HCT116 (cell line): ENCODE data around the gene LY6G6C. TPM values are rescaled to one million over a fixed set of nuclear protein-coding genes. Genes with fewer than 3 reads are reported as not detected.

Source experiments
- ATAC-seq: fragments of 200-7000 bp; cut with Tn5 transposase; 2 replicates; pipeline ENCODE4 v1.9.1; 2020; ENCODE audit warnings: mild to moderate bottlenecking, moderate library complexity
- BruUV-seq: library from RNA; stranded (reverse); fragments of 400-500 nt; replicated peaks from 2 replicates; lab custom pipeline; 2021; lab: Mats Ljungman, UMichigan
- CTCF ChIA-PET: fragments of 300-600 bp; sonication (Branson Sonifier 250); formaldehyde crosslinking; loops from one replicate; lab custom pipeline; 2021; ENCODE audit warnings: antibody characterized with exemption; lab: Charles Lee
- POLR2A ChIA-PET: fragments of 300-600, 350-600 bp; sonication (Branson Sonifier 250); formaldehyde crosslinking; loops from one replicate; lab custom pipeline; 2021; ENCODE audit warnings: antibody characterized with exemption; lab: Charles Lee
- RAD21 ChIA-PET, 2 experiments: fragments of 300-600 bp; sonication (Branson Sonifier 250); formaldehyde crosslinking; loops; one replicate each; lab custom pipeline; 2023; ENCODE audit warnings: low total read pairs in 2 of 2; ENCODE audit not compliant: uncharacterized antibody in 2 of 2, unreplicated experiment in 2 of 2, low non-redundant PET in 1 of 2; lab: Charles Lee
- DNase-seq: peaks from one replicate; pipeline ENCODE4 v3.0.0-alpha.2; 2010; ENCODE audit warnings: low read depth, low spot score
- H2AFZ ChIP-seq: fragments of 200-600 bp; shearing (Covaris generic), sonication (generic); 2 replicates; pipeline ENCODE4 v1.6.1; 2017; ENCODE audit warnings: low read depth, mixed run types, mixed read lengths, antibody characterized with exemption, low read length; ENCODE audit not compliant: poor library complexity, severe bottlenecking
- H3K27ac ChIP-seq: 2 replicates; pipeline ENCODE4 v1.5.1; 2012; ENCODE audit warnings: low read depth, low read length
- H3K27me3 ChIP-seq: fragments of 200-600 bp; sonication (generic); 2 replicates; pipeline ENCODE4 v1.6.1; 2016; ENCODE audit warnings: mixed run types, low read length, mixed read lengths; ENCODE audit not compliant: insufficient read depth
- H3K36me3 ChIP-seq, 2 experiments: fragments of 200-500 bp in 1 of 2; fragments of 200-600 bp in 1 of 2; sonication (Bioruptor generic) in 1 of 2; sonication (generic) in 1 of 2; 2 replicates each; pipeline versions ENCODE4 v1.5.1 to v1.6.1; 2014 to 2016; ENCODE audit warnings: low read length in 2 of 2, inconsistent platforms in 1 of 2, mixed read lengths in 1 of 2, mixed run types in 1 of 2; ENCODE audit not compliant: insufficient read depth in 2 of 2, control insufficient read depth in 1 of 2
- H3K4me1 ChIP-seq, 2 experiments: fragments of 200-600 bp in 1 of 2; sonication (generic) in 1 of 2; 2 replicates each; pipeline versions ENCODE4 v1.5.1 to v1.6.1; 2012 to 2017; ENCODE audit warnings: low read length in 2 of 2, inconsistent platforms in 1 of 2, mild to moderate bottlenecking in 1 of 2, mixed read lengths in 1 of 2, mixed run types in 1 of 2, moderate library complexity in 1 of 2; ENCODE audit not compliant: insufficient read depth in 2 of 2, control insufficient read depth in 1 of 2
- H3K4me2 ChIP-seq: fragments of 200-600 bp; sonication (generic); 2 replicates; pipeline ENCODE4 v1.6.1; 2017; ENCODE audit warnings: mixed run types, low read length, mixed read lengths
- H3K4me3 ChIP-seq, 2 experiments: fragments of 200-600 bp in 1 of 2; sonication (generic) in 1 of 2; replicated peaks in 1 of 2; 2 replicates each; pipeline ENCODE4 v1.5.1; 2011 to 2016; ENCODE audit warnings: low read length in 2 of 2, control low read depth in 1 of 2, low read depth in 1 of 2, mild to moderate bottlenecking in 1 of 2, mixed read lengths in 1 of 2, mixed run types in 1 of 2
- H3K79me2 ChIP-seq: fragments of 200-600 bp; sonication (generic); 2 replicates; pipeline ENCODE4 v1.6.1; 2017; ENCODE audit warnings: mild to moderate bottlenecking, mixed run types, low read length, moderate library complexity, mixed read lengths; ENCODE audit not compliant: insufficient read depth
- H3K9ac ChIP-seq: fragments of 200-600 bp; sonication (generic); 2 replicates; pipeline ENCODE4 v1.6.1; 2016; ENCODE audit warnings: low read length, mixed read lengths
- H3K9me2 ChIP-seq: fragments of 200-600 bp; sonication (generic), shearing (Covaris generic); 2 replicates; pipeline ENCODE4 v1.6.1; 2017; ENCODE audit warnings: mixed run types, mild to moderate bottlenecking, moderate library complexity; ENCODE audit not compliant: insufficient read depth
- H3K9me3 ChIP-seq, 2 experiments: fragments of 200-500 bp in 1 of 2; fragments of 200-600 bp in 1 of 2; sonication (Bioruptor generic) in 1 of 2; sonication (generic) in 1 of 2; 2 replicates each; pipeline ENCODE4 v1.6.1; 2014 to 2017; ENCODE audit warnings: low read length in 2 of 2, mixed read lengths in 2 of 2, inconsistent platforms in 1 of 2, low read depth in 1 of 2, mild to moderate bottlenecking in 1 of 2, mixed run types in 1 of 2, moderate library complexity in 1 of 2; ENCODE audit not compliant: control insufficient read depth in 1 of 2, insufficient read depth in 1 of 2
- H4K20me1 ChIP-seq: fragments of 200-600 bp; sonication (generic), shearing (Covaris generic); 2 replicates; pipeline ENCODE4 v1.6.1; 2017; ENCODE audit warnings: mixed run types, mild to moderate bottlenecking, moderate library complexity; ENCODE audit not compliant: insufficient read depth
- ELF1 ChIP-seq: IDR thresholded peaks from 2 replicates; pipeline ENCODE4 v1.6.1; 2012; ENCODE audit warnings: low read depth, borderline replicate concordance
- EZH2 ChIP-seq: fragments of 200-600 bp; sonication (generic); IDR thresholded peaks from 2 replicates; pipeline ENCODE4 v1.6.1; 2017; ENCODE audit warnings: antibody characterized with exemption, mixed run types
- EZH2phosphoT487 ChIP-seq: fragments of 200-600 bp; IDR thresholded peaks from 2 replicates; pipeline ENCODE4 v1.6.1; 2018; ENCODE audit warnings: antibody characterized with exemption, borderline replicate concordance
- FOSL1 ChIP-seq: IDR thresholded peaks from 2 replicates; pipeline ENCODE4 v1.6.1; 2012; ENCODE audit warnings: low read depth
- JUND ChIP-seq: IDR thresholded peaks from 2 replicates; pipeline ENCODE4 v1.6.1; 2012
- MAX ChIP-seq: IDR thresholded peaks from 2 replicates; pipeline ENCODE4 v1.6.1; 2012
- POLR2AphosphoS5 ChIP-seq: IDR thresholded peaks from 2 replicates; pipeline ENCODE4 v1.6.1; 2011; ENCODE audit warnings: mild to moderate bottlenecking, low read depth, low read length, moderate library complexity
- SRF ChIP-seq: IDR thresholded peaks from 2 replicates; pipeline ENCODE4 v1.6.1; 2012; ENCODE audit warnings: low read depth
- TCF7L2 ChIP-seq: IDR thresholded peaks from 2 replicates; pipeline ENCODE4 v1.7.0; 2011; ENCODE audit warnings: borderline replicate concordance, inconsistent platforms; ENCODE audit not compliant: insufficient read depth, insufficient read length; ENCODE audit errors: extremely low read depth
- YY1 ChIP-seq: IDR thresholded peaks from 2 replicates; pipeline ENCODE4 v1.6.1; 2011; ENCODE audit warnings: low read length, low read depth, moderate library complexity, mild to moderate bottlenecking; ENCODE audit not compliant: insufficient replicate concordance; ENCODE audit errors: extremely low read depth
- ZFX ChIP-seq: fragments of 450-650 bp; IDR thresholded peaks from 2 replicates; pipeline ENCODE4 v1.6.1; 2017
- ZNF274 ChIP-seq: fragments of 200-500 bp; sonication (Bioruptor generic); IDR thresholded peaks from 2 replicates; pipeline ENCODE4 v1.6.1; 2014; ENCODE audit warnings: mild to moderate bottlenecking, low read depth, low read length, inconsistent platforms
- intact Hi-C: fragments of 100-400 bp; cut with micrococcal nuclease; formaldehyde crosslinking; loops from 2 replicates; pipeline ENCODE4 v1.10.0; 2022
- total RNA-seq: library from RNA; stranded (reverse); gene quantifications from one replicate; pipeline ENCODE4 v1.2.1, GENCODE V29; 2021; ENCODE audit not compliant: unreplicated experiment
- TF ChIP-seq, protein P1 (sequence below), 3 experiments: fragments of 200-600 bp in 1 of 3; sonication (generic) in 1 of 3; IDR thresholded peaks in 2 of 3; conservative IDR thresholded peaks in 1 of 3; 2 replicates each; pipeline ENCODE4 v1.5.1; 2012 to 2017; ENCODE audit warnings: low read depth in 2 of 3, low read length in 2 of 3, antibody characterized with exemption in 1 of 3, borderline replicate concordance in 1 of 3, control low read depth in 1 of 3, mild to moderate bottlenecking in 1 of 3, mixed read lengths in 1 of 3, mixed run types in 1 of 3, moderate library complexity in 1 of 3; ENCODE audit not compliant: insufficient read depth in 1 of 3
- TF ChIP-seq, protein P2 (sequence below): IDR thresholded peaks from 2 replicates; pipeline ENCODE4 v1.6.1; 2012

LY6G6C gene
- total RNA-seq, 1 experiment from 2014 or later = 0.54 TPM

DNA sequence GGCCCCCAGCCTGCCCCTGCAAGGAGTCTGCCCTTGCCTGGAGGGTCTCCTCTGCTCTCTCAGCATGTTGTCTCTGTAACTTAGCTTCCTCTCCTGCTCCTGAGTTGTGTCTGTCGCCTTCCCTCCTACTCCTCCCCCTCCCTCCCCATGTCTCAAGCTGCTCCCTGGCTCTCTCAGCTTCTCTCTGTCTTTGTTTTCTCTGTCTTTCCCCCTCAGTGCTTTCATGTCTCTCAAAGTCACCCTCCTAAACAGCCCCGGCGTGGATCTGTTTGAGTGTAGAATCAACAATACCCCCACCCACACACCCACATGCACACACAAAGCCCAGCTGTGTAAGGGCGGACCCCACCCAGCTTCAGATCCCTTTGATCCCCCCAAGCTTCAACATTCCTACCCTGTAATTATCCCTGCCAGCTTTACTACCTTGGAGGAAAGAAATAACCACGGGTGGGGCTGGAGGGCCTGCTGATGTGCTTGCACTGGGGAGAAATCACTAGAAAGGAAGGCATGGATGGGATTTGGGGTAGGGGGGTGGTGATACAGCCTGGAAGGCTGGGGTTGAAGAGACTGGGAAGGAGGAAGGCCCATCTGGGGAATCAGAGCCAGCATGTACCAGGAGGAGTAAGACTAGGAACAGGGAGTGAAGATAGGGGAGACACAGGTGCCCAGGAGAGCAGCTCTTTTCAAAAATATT is 7.4 kb downstream of the LY6G6C start:
- POLR2A ChIA-PET = interaction anchor here (1.0 to 1.2 kb wide), 2 partner anchors 10 to 113 kb away, joined by 5 read pairs; partner anchors contain the start of genes ABHD16A and HSPA1B
- Histone ChIP-seq H3K36me3 (no peaks in the 10 kb centered on the region), H3K4me1 (peaks cover 34 to 45% of the 10 kb centered on the region in 2 experiments), H3K9ac (peak overlapping the region; percentile 28), H4K20me1 (no peaks in the 10 kb centered on the region), H3K79me2 (no peaks in the 10 kb centered on the region), H3K9me2 (no peaks in the 10 kb centered on the region)
- ATAC-seq (peak; percentile 6; the same call in 1 of the 2 replicates), DNase-seq (no peak)
- no TSS peak for BruUV-seq
- TF ChIP-seq, protein P1, sequence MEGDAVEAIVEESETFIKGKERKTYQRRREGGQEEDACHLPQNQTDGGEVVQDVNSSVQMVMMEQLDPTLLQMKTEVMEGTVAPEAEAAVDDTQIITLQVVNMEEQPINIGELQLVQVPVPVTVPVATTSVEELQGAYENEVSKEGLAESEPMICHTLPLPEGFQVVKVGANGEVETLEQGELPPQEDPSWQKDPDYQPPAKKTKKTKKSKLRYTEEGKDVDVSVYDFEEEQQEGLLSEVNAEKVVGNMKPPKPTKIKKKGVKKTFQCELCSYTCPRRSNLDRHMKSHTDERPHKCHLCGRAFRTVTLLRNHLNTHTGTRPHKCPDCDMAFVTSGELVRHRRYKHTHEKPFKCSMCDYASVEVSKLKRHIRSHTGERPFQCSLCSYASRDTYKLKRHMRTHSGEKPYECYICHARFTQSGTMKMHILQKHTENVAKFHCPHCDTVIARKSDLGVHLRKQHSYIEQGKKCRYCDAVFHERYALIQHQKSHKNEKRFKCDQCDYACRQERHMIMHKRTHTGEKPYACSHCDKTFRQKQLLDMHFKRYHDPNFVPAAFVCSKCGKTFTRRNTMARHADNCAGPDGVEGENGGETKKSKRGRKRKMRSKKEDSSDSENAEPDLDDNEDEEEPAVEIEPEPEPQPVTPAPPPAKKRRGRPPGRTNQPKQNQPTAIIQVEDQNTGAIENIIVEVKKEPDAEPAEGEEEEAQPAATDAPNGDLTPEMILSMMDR (IDR thresholded peaks at IDR 0.05 in 2 of 3, conservative IDR thresholded peaks at IDR 0.05 in 1 of 3; ENCODE audit: borderline replicate concordance in 1 of 3, insufficient read depth in 1 of 3, low read depth in 2 of 3, low read length in 2 of 3) = no peak
- no peak for TF ChIP-seq ELF1
- no peak for TF ChIP-seq ZFX
- TF ChIP-seq, protein P2, sequence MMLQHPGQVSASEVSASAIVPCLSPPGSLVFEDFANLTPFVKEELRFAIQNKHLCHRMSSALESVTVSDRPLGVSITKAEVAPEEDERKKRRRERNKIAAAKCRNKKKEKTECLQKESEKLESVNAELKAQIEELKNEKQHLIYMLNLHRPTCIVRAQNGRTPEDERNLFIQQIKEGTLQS = no peak
- no peak for TF ChIP-seq YY1
- no peak for TF ChIP-seq ZNF274
- TF ChIP-seq EZH2phosphoT487 = no peak
- no peak for TF ChIP-seq JUND
- no peak for TF ChIP-seq MAX
- no peak for TF ChIP-seq FOSL1
- TF ChIP-seq EZH2 = no peak
- no peak for TF ChIP-seq SRF
- no peak for TF ChIP-seq POLR2AphosphoS5
- no peak for TF ChIP-seq TCF7L2
- TF ChIP-seq, all 23 proteins: peak for 0
- H3K27ac ChIP-seq = no peak overlapping the region
- H3K27me3 ChIP-seq = no peaks in the 10 kb centered on the region
- peak overlapping the region; percentile 67 for H3K4me2 ChIP-seq
- H3K9me3 ChIP-seq = no peaks in the 10 kb centered on the region
- H2AFZ ChIP-seq = peak overlapping the region; percentile 79
- ChIA-PET RAD21 (no interaction called here), CTCF (no interaction called here)
- intact Hi-C loops = no loop called here
- 0 out of 4 replicates have a peak overlapping the region, but pooled peaks of 1 of the 2 experiments have one; percentile 15 for H3K4me3 ChIP-seq
